Astrocyte (in vitro differentiated cells and primary cell): ENCODE results near the gene PAH. TPM values are rescaled to one million over a fixed set of nuclear protein-coding genes. Genes with fewer than 3 reads are reported as not detected.

Experiments used
- DNase-seq: peaks from one replicate; pipeline ENCODE4 v3.0.0-alpha.2; 2010; ENCODE audit warnings: low read depth
- FAIRE-seq: peaks from 2 replicates; lab custom pipeline; 2011; peaks lifted over from hg19 to GRCh38; lab: Jason Lieb, UNC
- H2AFZ ChIP-seq: 2 replicates; pipeline ENCODE4 v1.6.0; 2012; ENCODE audit warnings: low read depth, low read length, inconsistent platforms
- H3K27ac ChIP-seq: 2 replicates; pipeline ENCODE4 v1.5.1; 2011; ENCODE audit warnings: low read depth, low read length, inconsistent platforms
- H3K27me3 ChIP-seq: 2 replicates; pipeline ENCODE4 v1.6.0; 2011; ENCODE audit warnings: low read length, inconsistent platforms; ENCODE audit not compliant: insufficient read depth
- H3K36me3 ChIP-seq: 2 replicates; pipeline ENCODE4 v1.5.1; 2011; ENCODE audit warnings: low read length, inconsistent platforms; ENCODE audit not compliant: insufficient read depth
- H3K4me1 ChIP-seq: 2 replicates; pipeline ENCODE4 v1.5.1; 2011; ENCODE audit warnings: low read length, inconsistent platforms; ENCODE audit not compliant: insufficient read depth
- H3K4me2 ChIP-seq: 2 replicates; pipeline ENCODE4 v1.6.0; 2012; ENCODE audit warnings: low read length, inconsistent platforms
- H3K4me3 ChIP-seq: 2 replicates; pipeline ENCODE4 v1.5.1; 2011; ENCODE audit warnings: low read depth, mild to moderate bottlenecking, low read length, inconsistent platforms; ENCODE audit not compliant: insufficient read depth
- H3K79me2 ChIP-seq: 2 replicates; pipeline ENCODE4 v1.6.0; 2012; ENCODE audit warnings: mild to moderate bottlenecking, low read length, inconsistent platforms; ENCODE audit not compliant: insufficient read depth
- H3K9ac ChIP-seq: 2 replicates; pipeline ENCODE4 v1.6.0; 2012; ENCODE audit warnings: mild to moderate bottlenecking, low read length, inconsistent platforms
- H3K9me3 ChIP-seq: 2 replicates; pipeline ENCODE4 v1.5.1; 2012; ENCODE audit warnings: low read depth, mild to moderate bottlenecking, low read length, inconsistent platforms; ENCODE audit not compliant: insufficient read depth
- H4K20me1 ChIP-seq: 2 replicates; pipeline ENCODE4 v1.6.0; 2012; ENCODE audit warnings: low read length, inconsistent platforms; ENCODE audit not compliant: insufficient read depth
- H3K27ac Mint-ChIP-seq: one replicate; pipeline ENCODE4 v1.8.0; 2021; ENCODE audit warnings: mild to moderate bottlenecking, mixed read lengths; ENCODE audit not compliant: unreplicated experiment
- H3K27me3 Mint-ChIP-seq: one replicate; pipeline ENCODE4 v1.8.0; 2021; ENCODE audit warnings: low read depth, mixed read lengths; ENCODE audit not compliant: unreplicated experiment
- H3K36me3 Mint-ChIP-seq: one replicate; pipeline ENCODE4 v1.8.0; 2021; ENCODE audit warnings: low read depth, mixed read lengths; ENCODE audit not compliant: unreplicated experiment
- H3K4me1 Mint-ChIP-seq: one replicate; pipeline ENCODE4 v1.8.0; 2021; ENCODE audit warnings: low read depth, mixed read lengths; ENCODE audit not compliant: unreplicated experiment
- H3K4me3 Mint-ChIP-seq: one replicate; pipeline ENCODE4 v1.8.0; 2021; ENCODE audit warnings: mild to moderate bottlenecking, moderate library complexity, mixed read lengths; ENCODE audit not compliant: unreplicated experiment
- H3K9me3 Mint-ChIP-seq: one replicate; pipeline ENCODE4 v1.8.0; 2021; ENCODE audit warnings: mild to moderate bottlenecking, mixed read lengths; ENCODE audit not compliant: unreplicated experiment
- EZH2 ChIP-seq: IDR thresholded peaks from 2 replicates; pipeline ENCODE4 v1.6.1; 2012; ENCODE audit warnings: mild to moderate bottlenecking, low read length, inconsistent platforms; ENCODE audit not compliant: insufficient read depth
- total RNA-seq: library from RNA; stranded (reverse); gene quantifications from 2 replicates; pipeline ENCODE4 v1.2.1, GENCODE V29; 2021
- TF ChIP-seq, protein P1 (sequence below): IDR thresholded peaks from 2 replicates; pipeline ENCODE4 v1.5.1; 2011; ENCODE audit warnings: low read depth, mild to moderate bottlenecking, inconsistent platforms, low read length, moderate library complexity; ENCODE audit not compliant: insufficient read depth

PAH gene
- total RNA-seq, 1 donor from 2014 or later, result not detected

DNA sequence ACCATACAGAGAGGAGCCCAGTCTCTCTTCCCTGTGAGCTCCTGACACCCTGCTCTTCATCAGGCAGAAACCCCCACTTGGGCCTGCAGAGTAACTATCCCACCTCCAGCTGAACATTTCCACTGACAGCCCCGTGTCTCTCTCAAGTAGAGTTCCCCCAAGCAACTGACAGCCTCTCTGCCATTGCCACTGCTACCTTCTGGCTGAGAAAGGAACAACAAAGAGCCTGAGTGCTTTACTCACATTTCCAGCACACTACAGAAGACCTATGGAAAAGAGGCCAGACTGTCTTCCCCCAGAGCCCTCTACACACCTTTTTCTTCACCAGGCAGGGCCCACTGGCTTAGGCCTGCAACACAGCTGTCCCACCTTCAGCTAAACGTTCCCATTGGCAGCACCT is 22.0 kb upstream of the PAH start:
- Histone ChIP-seq H2AFZ (no peak overlapping the region), H3K4me2 (no peak overlapping the region), H3K27me3 (no peaks in the 10 kb centered on the region), H3K27ac (no peak overlapping the region), H3K79me2 (no peaks in the 10 kb centered on the region), H3K4me1 (no peaks in the 10 kb centered on the region), H3K36me3 (no peaks in the 10 kb centered on the region), H3K4me3 (no peak overlapping the region), H4K20me1 (no peaks in the 10 kb centered on the region), H3K9me3 (no peaks in the 10 kb centered on the region), H3K9ac (no peak overlapping the region)
- FAIRE-seq (no peak), DNase-seq (no peak)
- no peak overlapping the region for H3K4me3 Mint-ChIP-seq
- no peak overlapping the region for H3K27ac Mint-ChIP-seq
- H3K27me3 Mint-ChIP-seq, result peaks cover 6% of the 10 kb centered on the region
- H3K4me1 Mint-ChIP-seq, result peaks cover 2% of the 10 kb centered on the region
- no peaks in the 10 kb centered on the region for H3K36me3 Mint-ChIP-seq
- H3K9me3 Mint-ChIP-seq, result peaks cover 8% of the 10 kb centered on the region
- TF ChIP-seq, protein P1, sequence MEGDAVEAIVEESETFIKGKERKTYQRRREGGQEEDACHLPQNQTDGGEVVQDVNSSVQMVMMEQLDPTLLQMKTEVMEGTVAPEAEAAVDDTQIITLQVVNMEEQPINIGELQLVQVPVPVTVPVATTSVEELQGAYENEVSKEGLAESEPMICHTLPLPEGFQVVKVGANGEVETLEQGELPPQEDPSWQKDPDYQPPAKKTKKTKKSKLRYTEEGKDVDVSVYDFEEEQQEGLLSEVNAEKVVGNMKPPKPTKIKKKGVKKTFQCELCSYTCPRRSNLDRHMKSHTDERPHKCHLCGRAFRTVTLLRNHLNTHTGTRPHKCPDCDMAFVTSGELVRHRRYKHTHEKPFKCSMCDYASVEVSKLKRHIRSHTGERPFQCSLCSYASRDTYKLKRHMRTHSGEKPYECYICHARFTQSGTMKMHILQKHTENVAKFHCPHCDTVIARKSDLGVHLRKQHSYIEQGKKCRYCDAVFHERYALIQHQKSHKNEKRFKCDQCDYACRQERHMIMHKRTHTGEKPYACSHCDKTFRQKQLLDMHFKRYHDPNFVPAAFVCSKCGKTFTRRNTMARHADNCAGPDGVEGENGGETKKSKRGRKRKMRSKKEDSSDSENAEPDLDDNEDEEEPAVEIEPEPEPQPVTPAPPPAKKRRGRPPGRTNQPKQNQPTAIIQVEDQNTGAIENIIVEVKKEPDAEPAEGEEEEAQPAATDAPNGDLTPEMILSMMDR, result no peak
- no peak for TF ChIP-seq EZH2

- Histone ChIP-seq H3K4me2 (no peak overlapping the region), H3K9me3 (no peaks in the 10 kb centered on the region), H3K27ac (no peak overlapping the region), H3K9ac (no peak overlapping the region), H3K79me2 (no peaks in the 10 kb centered on the region), H2AFZ (no peak overlapping the region), H3K27me3 (no peaks in the 10 kb centered on the region), H3K4me3 (no peak overlapping the region), H4K20me1 (no peaks in the 10 kb centered on the region), H3K4me1 (no peaks in the 10 kb centered on the region), H3K36me3 (no peaks in the 10 kb centered on the region)
- Mint-ChIP-seq H3K9me3 (no peaks in the 10 kb centered on the region), H3K36me3 (no peaks in the 10 kb centered on the region), H3K4me3 (no peak overlapping the region), H3K4me1 (no peaks in the 10 kb centered on the region), H3K27ac (no peak overlapping the region), H3K27me3 (peaks cover 8% of the 10 kb centered on the region)
- no peak for FAIRE-seq
- DNase-seq, result no peak
- TF ChIP-seq EZH2, result no peak
- TF ChIP-seq, protein P1, result no peak
Measured at GRCh38 chr12:102933168-102933567, 16.1 kb upstream of the PAH start.

DNA sequence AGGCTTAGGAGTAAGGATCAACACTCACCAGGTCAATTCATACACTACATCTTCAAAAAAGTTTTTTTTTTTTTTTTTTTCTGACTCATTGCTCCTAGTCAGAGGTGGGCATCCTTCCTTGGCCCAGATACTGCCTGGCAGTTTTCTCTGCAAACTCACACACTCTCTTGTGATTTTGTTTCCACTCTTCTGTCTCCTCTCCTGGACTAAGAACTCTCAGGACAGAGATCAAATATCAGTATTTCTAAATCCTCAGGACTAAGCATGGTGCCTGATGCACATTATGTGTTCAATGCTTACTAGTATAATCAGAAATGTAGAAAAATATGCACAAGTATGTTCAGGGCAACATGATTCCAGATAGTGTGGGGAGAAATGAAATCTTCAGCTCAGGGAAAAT is 10.2 kb upstream of the PAH start:
- TF ChIP-seq EZH2, result no peak
- TF ChIP-seq, protein P1, result no peak
- no peaks in the 10 kb centered on the region for H4K20me1 ChIP-seq
- no peak overlapping the region for H3K4me3 ChIP-seq
- no peak overlapping the region for H2AFZ ChIP-seq
- no peaks in the 10 kb centered on the region for H3K9me3 Mint-ChIP-seq
- no peaks in the 10 kb centered on the region for H3K36me3 ChIP-seq
- FAIRE-seq (no peak), DNase-seq (no peak)
- H3K27ac ChIP-seq, result no peak overlapping the region
- no peak overlapping the region for H3K4me2 ChIP-seq
- peaks cover 3% of the 10 kb centered on the region for H3K27me3 ChIP-seq
- no peak overlapping the region for H3K4me3 Mint-ChIP-seq
- no peaks in the 10 kb centered on the region for H3K9me3 ChIP-seq
- no peak overlapping the region for H3K9ac ChIP-seq
- peaks cover 6% of the 10 kb centered on the region for H3K27me3 Mint-ChIP-seq
- peaks cover 1% of the 10 kb centered on the region for H3K4me1 Mint-ChIP-seq
- no peaks in the 10 kb centered on the region for H3K4me1 ChIP-seq
- no peaks in the 10 kb centered on the region for H3K79me2 ChIP-seq
- no peaks in the 10 kb centered on the region for H3K36me3 Mint-ChIP-seq
- H3K27ac Mint-ChIP-seq, result no peak overlapping the region
